GM18526 (cell line): Measurements from ENCODE around the gene MMP2.

Experiments
- POLR2A ChIP-seq: IDR thresholded peaks from 3 replicates; pipeline ENCODE4 v1.6.1; 2011; ENCODE audit not compliant: insufficient read length; ENCODE audit errors: extremely low read depth

MMP2 gene

GRCh38 chr16:55479430-55480140 is 587 bp downstream of the MMP2 start:
- TF ChIP-seq POLR2A, result no peak

- no peak for TF ChIP-seq POLR2A
Measured at GRCh38 chr16:55480228-55480655, 1.2 kb downstream of the MMP2 start.

GRCh38 chr16:55481023-55481422 is 2.0 kb downstream of the MMP2 start:
- no peak for TF ChIP-seq POLR2A

- TF ChIP-seq POLR2A, result no peak
Measured at GRCh38 chr16:55482056-55482455, 3.1 kb downstream of the MMP2 start.

- no peak for TF ChIP-seq POLR2A
Measured at GRCh38 chr16:55487048-55487803, 8.2 kb downstream of the MMP2 start.

- TF ChIP-seq POLR2A, result no peak
Measured at GRCh38 chr16:55488306-55488705, 9.3 kb downstream of the MMP2 start.

- no peak for TF ChIP-seq POLR2A
Measured at GRCh38 chr16:55489119-55489955, 10.3 kb downstream of the MMP2 start.

- TF ChIP-seq POLR2A, result no peak
Measured at GRCh38 chr16:55489956-55490265, 10.9 kb downstream of the MMP2 start.

GRCh38 chr16:55490301-55490700 is 11.3 kb downstream of the MMP2 start:
- TF ChIP-seq POLR2A, result no peak

- TF ChIP-seq POLR2A, result no peak
Measured at GRCh38 chr16:55491691-55492090, 12.7 kb downstream of the MMP2 start.

GRCh38 chr16:55492756-55493380 is 13.9 kb downstream of the MMP2 start:
- TF ChIP-seq POLR2A, result no peak

GRCh38 chr16:55494994-55495421 is 16.0 kb downstream of the MMP2 start:
- TF ChIP-seq POLR2A, result no peak

GRCh38 chr16:55495616-55496289 is 16.8 kb downstream of the MMP2 start:
- no peak for TF ChIP-seq POLR2A

- no peak for TF ChIP-seq POLR2A
Measured at GRCh38 chr16:55496509-55497145, 17.6 kb downstream of the MMP2 start.
